Astrocyte (in vitro differentiated cells and primary cell): ENCODE measurements around the gene ZNF584.

Experiments used
- CTCF ChIP-seq: IDR thresholded peaks from 2 replicates; pipeline ENCODE4 v1.5.1; 2011; ENCODE audit warnings: low read depth, mild to moderate bottlenecking, inconsistent platforms, low read length, moderate library complexity; ENCODE audit not compliant: insufficient read depth
- EZH2 ChIP-seq: IDR thresholded peaks from 2 replicates; pipeline ENCODE4 v1.6.1; 2012; ENCODE audit warnings: mild to moderate bottlenecking, low read length, inconsistent platforms; ENCODE audit not compliant: insufficient read depth

DNA sequence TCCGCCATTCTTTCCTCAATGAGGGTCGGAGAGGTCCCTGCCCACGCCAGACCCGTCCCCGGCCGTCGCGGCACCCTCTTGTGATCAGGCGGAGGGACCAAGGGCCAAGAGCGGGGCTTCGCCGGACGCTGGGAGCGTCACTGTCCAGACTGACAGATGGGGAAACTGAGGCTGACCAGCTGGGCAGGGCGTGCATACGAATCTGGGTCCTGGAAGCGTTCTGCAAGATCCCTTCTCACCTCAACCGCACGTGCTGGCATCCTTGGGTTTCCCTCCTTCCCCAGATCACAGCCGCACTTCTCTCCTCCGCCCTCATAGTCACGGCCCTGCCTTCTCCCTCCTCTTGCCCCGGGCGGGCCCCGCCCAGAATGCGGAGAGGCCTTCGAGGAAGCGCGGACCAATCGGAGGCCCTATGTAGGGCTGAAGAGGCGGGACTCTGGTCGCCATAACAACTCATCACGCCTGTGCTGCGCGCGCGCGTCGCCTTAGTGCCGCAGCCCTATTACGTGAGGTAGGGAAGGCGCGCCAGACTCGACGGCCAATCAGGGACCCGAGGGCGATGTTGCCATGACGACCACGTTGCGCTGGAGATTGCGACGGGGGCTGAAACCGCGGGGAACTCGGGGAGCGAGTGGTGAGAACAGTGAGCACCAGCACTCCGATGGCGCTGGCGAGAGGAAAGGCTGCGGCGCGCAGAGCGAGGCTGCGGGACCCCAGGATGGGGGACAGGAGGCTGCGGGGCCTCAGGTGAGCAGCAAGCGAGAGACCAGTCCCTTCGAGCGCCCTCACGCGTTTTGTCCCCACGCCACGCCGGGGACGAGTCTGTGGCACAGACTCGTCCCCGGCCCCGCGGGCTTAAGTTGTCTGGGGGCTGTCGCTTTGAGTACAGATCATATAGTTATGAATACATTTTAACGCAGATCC is 7.3 kb upstream of the ZNF584 start:
- no peak for TF ChIP-seq CTCF
- TF ChIP-seq EZH2, result no peak
